ENCODE results near the gene PCSK1N. TPM values are rescaled to one million over a fixed set of nuclear protein-coding genes. Genes with fewer than 3 reads are reported as not detected.

PCSK1N gene
- total RNA-seq, 1 donor from 2014 or later = 0.36 TPM

DNA sequence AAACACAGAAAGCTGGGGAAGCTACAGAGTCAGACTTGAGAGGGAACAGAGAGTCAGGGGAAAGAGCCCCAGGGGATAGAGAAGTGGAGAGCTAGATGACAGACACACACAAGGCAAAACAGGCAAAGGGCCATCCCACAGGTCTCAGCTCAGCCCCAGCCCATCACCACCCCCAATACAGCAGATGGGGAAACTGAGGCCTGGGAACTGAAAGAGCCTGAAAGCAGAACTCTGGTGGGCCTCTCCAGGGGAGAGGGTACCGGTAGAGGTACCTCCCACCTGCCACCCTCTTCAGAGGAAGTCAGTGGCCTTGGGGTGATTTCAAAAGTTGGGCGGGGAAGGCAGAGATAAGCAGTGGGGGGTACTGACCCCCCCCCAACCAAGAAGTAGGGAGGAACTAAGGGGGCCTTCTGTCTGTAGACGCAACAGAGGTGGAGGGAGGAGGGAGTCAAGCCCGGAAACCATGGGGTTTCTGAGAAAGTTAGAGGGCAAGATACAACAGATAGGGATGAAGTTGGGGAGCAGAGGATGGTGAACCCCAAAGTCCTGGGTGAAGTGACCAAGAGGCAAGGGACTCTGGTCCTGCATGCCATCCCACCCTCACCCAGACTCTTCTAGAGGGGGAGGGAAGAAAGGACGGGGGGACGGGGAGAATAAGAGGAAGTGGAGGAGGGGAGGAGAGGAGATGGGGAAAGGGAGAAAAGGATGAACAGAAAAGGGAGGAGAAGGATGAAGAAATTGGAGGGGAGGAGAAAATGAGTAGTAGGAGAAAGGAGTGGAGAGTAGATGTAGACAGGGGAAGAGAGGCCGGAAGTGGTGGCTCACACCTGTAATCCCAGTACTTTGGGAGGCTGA, 45.8 kb downstream of the PCSK1N start:
- no peak for ATAC-seq

DNA sequence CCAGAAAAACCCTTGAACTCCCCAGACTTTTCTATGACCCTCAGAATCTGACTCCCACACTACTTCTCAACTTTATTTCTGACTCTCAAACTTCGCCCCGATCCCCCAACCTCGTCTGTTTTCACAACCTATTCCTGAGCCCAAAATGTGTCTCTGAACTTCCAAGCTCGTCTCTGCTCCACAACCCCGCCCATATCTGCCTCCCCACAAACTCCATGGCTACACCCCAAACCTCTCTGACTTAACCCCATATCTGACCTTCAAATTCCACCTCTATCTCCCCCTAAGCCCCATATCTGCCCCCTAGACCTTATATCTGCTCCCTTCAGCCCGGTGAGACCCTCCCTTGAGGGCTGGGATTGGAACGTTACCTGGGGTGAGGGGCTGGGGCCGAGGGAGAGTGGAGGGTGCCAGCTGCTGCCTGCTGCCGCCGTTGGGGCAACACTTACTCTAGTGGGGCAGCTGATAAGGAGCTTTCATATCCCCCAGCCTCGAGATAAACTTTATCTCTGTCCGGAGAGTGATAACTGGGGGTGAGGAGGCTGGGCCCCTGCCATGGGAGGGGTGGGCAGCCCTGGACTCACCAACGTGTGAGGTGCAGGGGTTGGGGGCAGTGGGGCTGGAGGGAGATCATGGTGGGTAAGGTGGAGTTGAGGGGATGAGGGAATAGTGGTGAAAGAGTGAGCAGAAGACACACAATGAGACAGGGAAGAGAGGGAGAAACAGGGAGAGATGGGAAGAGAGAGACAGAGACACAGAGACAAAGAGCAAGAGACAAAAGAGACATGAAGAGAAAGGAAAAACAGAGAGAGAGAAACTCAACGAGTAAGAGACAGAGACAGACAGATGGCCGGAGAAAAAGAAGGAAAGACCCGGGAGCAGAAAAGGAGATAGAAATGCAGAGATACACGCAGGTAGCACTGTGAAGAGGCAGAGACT, 47.6 kb downstream of the PCSK1N start:
- no peak for ATAC-seq

DNA sequence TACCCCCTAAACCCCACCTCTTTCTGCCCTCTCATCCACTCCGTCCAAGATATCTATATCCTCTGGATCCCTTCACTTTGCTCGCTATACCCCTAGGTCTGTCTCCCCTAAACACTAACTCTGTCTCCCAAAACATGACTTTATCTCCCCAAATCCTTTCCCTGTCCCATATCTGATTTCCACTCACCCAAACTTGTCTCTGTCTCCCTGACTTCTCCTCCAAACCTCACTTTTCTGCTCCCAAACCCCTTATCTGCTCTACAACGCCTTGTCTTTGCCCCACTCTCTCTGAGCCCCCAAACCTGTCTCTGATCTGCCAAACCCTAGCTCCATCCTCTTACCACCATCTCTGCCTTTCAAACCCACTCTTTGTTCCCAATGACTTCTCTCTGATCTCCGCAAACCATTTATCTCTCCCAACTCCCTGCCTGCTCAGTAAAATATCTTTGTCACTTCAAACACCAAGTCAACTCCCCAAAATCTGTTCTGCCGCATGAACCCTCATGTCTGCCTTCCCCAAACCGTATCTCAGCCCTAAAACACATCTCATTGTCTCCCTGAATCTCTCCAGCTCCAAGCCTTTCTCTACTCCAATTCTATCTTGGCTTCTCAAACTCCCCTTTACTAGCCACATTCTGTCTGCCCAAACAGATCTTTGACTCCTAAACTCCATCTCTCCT, 48.4 kb downstream of the PCSK1N start:
- no peak for ATAC-seq

DNA sequence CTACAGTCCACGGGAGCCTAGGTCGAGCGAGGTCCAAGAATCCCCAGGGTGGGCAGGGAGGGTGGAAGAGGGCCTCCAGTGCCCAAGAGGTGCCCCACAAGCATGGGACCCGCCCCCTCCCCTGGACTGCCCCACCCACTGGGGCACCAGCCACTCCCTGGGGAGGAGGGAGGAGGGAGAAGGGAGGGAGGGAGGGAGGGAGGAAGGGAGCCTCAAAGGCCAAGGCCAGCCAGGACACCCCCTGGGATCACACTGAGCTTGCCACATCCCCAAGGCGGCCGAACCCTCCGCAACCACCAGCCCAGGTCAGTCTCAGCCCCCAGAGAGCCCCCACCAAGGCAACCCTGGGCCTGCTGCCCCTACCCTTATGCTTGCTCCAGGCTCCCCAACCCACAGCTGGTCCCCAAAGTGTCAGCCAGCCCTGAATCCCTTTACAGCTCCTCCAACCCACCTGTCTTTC, 49.0 kb downstream of the PCSK1N start, which contains the start of gene GATA1:
Gene GATA1 (plus strand): TSS at position 250 of the 460 bp plus-strand sequence. CDS start 4,520 bp downstream, outside the sequence.
- ATAC-seq = no peak

DNA sequence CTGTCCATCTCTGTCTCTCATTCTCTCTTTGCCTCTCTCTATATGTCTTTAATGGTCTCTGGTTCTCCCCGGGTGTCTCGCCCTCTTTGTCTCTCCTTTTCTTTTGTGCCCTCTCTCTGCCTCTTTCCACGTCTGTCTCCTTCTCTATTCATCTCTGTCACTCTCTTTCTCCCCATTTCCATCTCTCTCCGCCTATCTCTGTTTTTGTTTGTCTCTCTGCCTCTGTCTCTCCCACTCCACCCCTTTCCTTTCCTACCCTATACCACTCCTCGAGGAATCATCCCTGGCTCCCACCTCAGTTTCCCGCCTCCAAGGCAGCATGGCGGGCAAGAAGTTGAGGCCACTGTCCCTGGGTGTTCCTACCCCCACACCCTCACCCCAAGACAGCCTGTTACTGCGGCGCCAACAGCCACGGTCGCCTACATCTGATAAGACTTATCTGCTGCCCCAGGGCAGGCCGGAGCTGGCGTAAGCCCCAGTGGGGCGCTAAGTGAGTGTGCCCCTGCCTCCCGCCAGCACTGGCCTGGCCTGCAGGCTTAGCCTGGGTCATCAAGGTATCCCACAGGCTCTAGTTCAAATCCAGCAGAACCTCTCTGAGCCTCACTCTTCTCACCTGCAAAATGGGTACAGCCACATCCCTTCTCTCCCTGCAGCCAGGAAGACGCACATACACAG, 49.7 kb downstream of the PCSK1N start:
- no peak for ATAC-seq

DNA sequence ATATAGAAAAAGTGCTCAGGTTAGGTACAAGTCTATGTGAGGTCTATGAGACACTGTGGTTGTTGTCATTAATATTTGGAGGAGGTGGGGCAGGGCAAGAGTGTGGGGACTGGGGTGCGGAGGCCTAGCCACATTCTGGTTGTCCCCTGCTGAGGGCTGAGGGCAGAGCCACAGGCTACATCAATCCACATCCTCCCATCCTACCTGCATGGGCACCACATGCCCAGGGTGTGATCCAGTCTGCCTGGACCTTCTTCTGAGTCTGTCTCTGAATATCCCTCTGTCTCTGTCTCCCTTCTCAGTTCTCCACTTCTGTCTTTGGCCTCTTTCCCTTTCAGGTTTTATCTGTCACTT, 50.2 kb downstream of the PCSK1N start:
- no peak for ATAC-seq

DNA sequence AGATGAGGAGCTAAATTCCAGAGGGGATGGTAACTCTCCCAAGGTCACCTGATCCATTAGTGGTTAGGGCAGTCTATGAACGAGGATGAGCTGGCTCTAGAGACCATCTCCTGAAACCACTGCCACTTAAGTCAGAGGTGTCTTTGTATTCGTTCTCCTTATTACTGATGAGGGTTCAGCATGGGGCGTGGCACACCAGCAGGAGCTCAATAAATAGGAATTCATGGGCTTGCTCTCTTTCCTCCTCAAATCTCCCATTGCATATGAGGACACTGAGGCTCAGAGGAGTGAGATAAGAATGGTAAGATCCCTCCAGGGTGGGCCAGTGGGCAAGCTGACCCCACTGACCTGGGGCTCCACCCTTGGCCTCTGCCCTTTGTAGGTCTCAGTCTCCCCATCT, 50.7 kb downstream of the PCSK1N start:
- ATAC-seq = no peak

DNA sequence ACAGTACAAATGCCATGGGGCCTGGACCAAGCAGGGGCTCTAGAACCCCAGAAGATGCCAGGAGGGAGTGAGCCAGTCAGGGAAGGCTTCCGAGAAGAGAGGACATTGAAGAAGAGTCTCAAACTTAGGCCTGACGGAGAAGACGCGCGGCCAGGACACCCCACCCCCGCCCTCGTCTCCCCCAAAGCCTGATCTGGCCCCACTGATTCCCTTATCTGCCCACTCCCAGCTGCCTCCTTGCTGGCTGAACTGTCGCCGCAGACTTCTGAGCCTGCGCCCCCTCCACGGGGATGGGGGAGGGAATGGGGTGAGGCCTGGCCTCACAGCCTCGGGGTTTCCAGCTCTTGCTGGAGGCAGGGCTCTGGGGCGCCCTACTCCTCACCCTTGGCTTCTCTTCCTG, 52.6 kb downstream of the PCSK1N start:
- ATAC-seq = no peak

DNA sequence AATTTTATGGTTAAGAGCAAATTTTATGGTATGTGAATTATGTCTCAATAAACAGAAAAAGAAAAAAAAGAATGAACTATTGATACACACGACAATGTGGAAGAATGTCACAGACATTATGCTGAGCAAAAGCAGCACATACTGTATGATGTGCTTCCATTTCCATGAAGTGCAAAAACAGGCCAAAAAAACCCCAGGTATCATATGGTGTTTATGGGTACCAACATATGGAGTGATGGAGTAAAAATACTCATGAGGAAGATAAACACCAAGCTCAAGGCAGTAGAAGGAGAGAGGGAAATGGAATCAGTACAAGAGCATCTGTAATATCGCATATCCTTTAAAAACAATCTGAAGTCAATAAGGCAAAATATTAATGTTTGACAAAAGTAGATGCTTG, 53.2 kb downstream of the PCSK1N start:
- no peak for ATAC-seq

DNA sequence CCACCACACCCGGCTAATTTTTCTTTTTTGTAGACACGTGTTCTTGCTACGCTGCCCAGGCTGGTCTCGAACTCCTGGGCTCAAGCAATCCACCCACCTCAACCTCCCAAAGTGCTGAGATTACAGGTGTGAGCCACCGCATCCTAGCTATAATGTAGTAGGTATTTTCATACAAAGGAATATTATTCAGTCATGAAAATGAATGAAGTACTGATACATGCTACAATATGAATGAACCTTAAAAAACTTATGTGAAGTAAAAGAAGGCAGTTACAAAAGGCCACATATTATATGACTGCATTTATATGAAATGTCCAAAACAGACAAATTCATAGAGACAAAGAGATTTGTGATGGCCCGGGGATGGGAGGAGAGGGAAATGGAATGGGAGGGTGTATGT, 53.7 kb downstream of the PCSK1N start:
- ATAC-seq = no peak

Other genes starting within 250 kb of the PCSK1N start
- gene WDR13, start 238.1 kb downstream of the PCSK1N start, total RNA-seq = 70.2 TPM
- 1.2 TPM for gene WAS, start 151.8 kb downstream of the PCSK1N start, total RNA-seq
- gene SUV39H1, start 138.9 kb downstream of the PCSK1N start, total RNA-seq = 6.4 TPM
- gene GLOD5, start 73.9 kb downstream of the PCSK1N start, total RNA-seq = 0.52 TPM
- gene GATA1, start 49.0 kb downstream of the PCSK1N start, total RNA-seq = not detected
- 46.5 TPM for gene HDAC6, start 33.5 kb downstream of the PCSK1N start, total RNA-seq
- not detected for gene ERAS, start 9.1 kb downstream of the PCSK1N start, total RNA-seq
- 33.9 TPM for gene TIMM17B, start 62.2 kb upstream of the PCSK1N start, total RNA-seq
- 53.5 TPM for gene PQBP1, start 62.3 kb upstream of the PCSK1N start, total RNA-seq
- 17.4 TPM for gene SLC35A2, start 76.0 kb upstream of the PCSK1N start, total RNA-seq
- gene PIM2, start 83.4 kb upstream of the PCSK1N start, total RNA-seq = 4.4 TPM
- gene OTUD5, start 122.0 kb upstream of the PCSK1N start, total RNA-seq = 20.3 TPM
- 0.28 TPM for gene KCND1, start 136.2 kb upstream of the PCSK1N start, total RNA-seq
- gene GRIPAP1, start 166.7 kb upstream of the PCSK1N start, total RNA-seq = 21.2 TPM
- 20.2 TPM for gene TFE3, start 207.7 kb upstream of the PCSK1N start, total RNA-seq
- 27.7 TPM for gene CCDC120, start 223.4 kb upstream of the PCSK1N start, total RNA-seq
- 4.8 TPM for gene PRAF2, start 238.4 kb upstream of the PCSK1N start, total RNA-seq
- gene WDR45, start 244.3 kb upstream of the PCSK1N start, total RNA-seq = 30.3 TPM

All from esophagus mucosa (tissue), 1 donor.